HG02938 (cell line): ENCODE measurements around the gene SNTB2.
A peak's percentile ranks its signal among the peaks of the same experiment; 100 is the strongest.
"Not testable (repeated sequence)": the region's sequence is repeated elsewhere in the genome, so short reads cannot be mapped to it uniquely, and the experiment has no call there.

Source experiments
- ATAC-seq: cut with Tn5 transposase; IDR thresholded peaks from one replicate; pipeline ENCODE4 v1.9.1; 2021; ENCODE audit warnings: mild to moderate bottlenecking, moderate library complexity; ENCODE audit not compliant: unreplicated experiment

The SNTB2 gene

GRCh38 chr16:69283851-69284250, 96.9 kb downstream of the SNTB2 start:
- ATAC-seq, result no peak

DNA sequence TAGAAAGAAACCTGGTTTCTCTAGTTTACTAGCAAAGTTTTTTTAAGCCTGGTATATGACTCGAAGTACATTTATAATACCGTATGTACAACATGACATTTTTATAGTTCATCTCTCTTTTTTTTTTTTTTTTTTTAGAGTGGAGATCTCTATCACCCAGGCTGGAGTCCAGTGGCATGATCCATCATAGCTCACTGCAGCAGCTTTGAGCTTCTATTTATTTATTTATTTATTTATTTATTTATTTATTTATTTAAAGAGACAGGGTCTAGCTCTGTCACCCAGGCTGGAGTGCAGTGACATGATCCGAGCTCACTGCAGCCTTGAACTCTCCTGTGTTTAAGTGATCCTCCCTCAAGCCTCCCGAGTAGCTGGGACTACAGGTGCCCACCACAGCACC, 98.3 kb downstream of the SNTB2 start:
- ATAC-seq, result no peak

- no peak for ATAC-seq
Measured at GRCh38 chr16:69286941-69287713, 100.2 kb downstream of the SNTB2 start.

- ATAC-seq, result not testable (repeated sequence)
Measured at GRCh38 chr16:69291657-69292056, 104.7 kb downstream of the SNTB2 start.

- no peak for ATAC-seq
Measured at GRCh38 chr16:69293401-69293800, 106.4 kb downstream of the SNTB2 start.

GRCh38 chr16:69294051-69294450, 107.1 kb downstream of the SNTB2 start:
- no peak for ATAC-seq

GRCh38 chr16:69296771-69297170, 109.8 kb downstream of the SNTB2 start:
- ATAC-seq, result not testable (repeated sequence)

- ATAC-seq, result no peak
Measured at GRCh38 chr16:69298261-69298660, 111.3 kb downstream of the SNTB2 start.

- no peak for ATAC-seq
Measured at GRCh38 chr16:69301187-69301586, 114.2 kb downstream of the SNTB2 start.

DNA sequence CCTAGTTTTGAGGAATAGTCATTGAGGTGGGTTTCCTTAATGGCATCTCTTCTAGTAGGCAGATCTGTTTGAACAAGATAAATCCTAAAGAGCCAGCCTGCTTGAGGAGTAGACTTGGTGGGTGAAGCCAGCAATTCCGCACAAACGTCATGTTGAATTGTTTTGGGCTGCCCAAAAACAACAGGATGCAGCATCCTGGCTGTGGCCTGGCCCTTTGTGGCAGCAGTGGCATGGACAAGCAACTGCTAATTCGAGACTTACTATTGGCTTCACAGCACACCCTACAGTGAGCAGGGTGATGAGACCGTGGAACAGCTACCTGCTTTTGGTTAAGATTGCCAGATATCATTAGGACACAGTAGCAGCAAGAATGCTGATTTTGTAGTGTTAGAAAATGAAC, 114.9 kb downstream of the SNTB2 start:
- no peak for ATAC-seq

- no peak for ATAC-seq
Measured at GRCh38 chr16:69302301-69302700, 115.3 kb downstream of the SNTB2 start.

DNA sequence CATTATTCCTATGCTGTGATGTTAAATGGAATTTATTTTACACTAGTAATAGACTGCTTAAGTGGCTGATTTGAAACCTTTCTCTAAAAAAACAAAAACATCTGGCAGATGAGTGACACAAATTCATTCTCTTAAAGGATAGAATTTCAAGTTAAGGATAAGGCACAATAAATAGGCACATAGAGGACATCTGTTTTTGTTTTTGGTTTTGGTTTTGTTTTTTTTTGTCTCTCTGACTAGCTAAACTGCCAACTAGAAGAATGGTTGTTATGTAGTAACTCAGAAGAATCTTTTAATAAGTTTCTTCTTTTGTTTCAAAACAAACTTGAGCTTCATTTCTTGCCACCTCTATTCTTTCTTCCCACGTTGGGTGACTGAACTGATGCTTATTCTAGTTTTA, 119.1 kb downstream of the SNTB2 start:
- ATAC-seq, result no peak

- no peak for ATAC-seq
Measured at GRCh38 chr16:69307091-69307490, 120.1 kb downstream of the SNTB2 start.

- ATAC-seq, result no peak
Measured at GRCh38 chr16:69307856-69308255, 120.9 kb downstream of the SNTB2 start.

DNA sequence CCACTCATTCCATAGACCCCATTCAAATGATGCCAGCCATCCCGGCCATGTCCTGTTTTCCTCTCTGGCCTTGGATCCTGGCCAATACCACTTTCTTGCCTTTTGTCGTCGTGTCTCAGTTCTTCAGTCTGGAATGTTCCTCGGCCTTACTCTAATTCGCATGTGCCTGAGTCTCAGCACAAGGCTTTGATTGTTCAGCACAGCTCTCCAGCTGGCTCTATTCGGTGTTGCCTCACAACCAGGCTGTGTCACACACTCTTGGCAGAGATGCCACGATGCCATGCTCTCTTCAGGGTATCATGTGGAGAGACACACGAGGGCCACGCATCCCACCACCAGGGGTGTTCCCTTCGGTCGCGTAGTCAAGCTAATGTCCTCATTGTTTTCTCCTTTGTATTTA, 122.4 kb downstream of the SNTB2 start:
- no peak for ATAC-seq

DNA sequence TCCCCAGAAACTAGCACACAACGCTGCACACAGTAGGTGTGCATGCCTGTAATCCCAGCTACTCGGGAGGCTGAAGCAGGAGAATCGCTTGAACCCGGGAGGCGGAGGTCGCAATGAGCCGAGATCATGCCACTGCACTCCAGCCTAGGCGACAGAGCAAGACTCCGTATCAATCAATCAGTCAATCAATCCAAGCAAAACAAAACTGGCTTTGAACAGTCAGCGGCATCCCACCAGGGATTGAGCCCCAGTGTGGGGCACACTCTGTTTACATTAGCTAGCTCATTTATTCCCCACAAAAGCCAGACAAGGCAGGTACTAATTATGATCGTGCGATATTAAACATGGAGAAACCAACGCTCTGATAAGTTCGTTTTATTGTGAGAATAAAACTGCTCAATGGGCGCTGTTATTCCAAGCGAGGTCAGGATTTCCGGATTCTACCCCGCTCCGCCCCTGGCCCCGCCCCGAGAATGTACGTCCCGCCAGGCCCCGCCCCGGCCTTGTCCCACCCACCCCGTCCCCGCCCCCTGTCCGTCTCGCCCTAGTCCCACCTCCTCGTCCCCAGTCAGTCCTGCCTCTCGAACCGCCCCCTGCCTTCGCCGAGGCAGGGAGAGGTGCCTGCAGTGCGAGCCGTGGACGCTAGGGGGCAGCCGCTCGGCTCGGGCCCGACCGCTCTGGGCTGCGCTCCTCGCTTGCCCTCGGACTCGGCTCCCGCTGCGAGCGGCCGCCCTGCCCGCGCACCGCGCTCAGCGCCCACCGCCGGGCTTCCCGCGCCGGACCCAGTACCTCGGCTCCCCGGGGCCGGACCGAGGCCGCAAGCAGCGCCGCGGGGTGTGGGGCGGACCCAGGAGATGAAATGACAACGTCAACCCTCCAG, 123.9 kb downstream of the SNTB2 start, which contains the start of gene VPS4A:
VPS4A (plus strand) TSS at position 698 of the 880 bp plus-strand sequence; CDS start at position 860, 162 bp downstream.
- ATAC-seq, result peak; percentile 84

DNA sequence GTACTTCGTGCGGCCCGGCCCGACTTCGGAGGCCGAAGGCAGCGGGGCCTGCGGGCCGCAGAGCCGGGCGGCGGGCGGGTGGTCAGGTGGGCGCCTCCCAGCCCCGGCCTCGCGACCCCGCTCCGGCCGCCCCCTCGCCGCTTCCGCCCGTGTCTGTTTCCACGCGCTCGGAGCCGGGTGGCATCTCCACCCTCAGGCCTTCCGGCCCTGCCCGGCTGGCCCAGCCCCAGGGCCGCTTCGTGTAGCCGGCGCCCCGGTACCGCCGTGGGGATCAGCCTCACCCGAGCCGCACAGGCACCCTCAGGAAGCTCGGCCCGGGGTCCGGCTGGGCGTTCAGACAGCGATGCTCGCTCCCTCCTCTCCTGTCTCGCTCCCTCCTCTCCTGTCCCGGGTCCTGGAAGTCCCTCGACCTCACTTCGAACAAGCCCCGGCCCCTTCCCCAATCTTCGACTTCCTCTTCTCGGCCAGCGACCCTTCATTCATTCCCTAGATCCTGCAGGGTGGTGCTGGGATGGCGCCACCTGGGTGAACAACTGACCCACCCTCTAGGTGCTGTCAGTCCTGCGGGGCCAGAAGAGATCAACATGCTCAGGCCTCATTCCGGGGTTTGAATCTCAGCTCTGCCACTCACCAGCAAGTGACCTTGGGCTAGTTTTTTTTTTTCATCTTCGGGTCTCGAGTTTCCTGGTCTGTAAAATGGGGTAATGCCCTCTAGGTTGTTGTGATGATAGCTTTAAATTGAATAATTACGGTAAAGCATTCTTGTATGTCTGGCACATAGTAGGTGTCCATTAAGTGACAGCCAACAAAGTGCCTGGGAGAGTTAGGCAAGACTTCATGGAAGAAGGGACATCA, 124.8 kb downstream of the SNTB2 start:
- ATAC-seq, result peak; percentile 42

DNA sequence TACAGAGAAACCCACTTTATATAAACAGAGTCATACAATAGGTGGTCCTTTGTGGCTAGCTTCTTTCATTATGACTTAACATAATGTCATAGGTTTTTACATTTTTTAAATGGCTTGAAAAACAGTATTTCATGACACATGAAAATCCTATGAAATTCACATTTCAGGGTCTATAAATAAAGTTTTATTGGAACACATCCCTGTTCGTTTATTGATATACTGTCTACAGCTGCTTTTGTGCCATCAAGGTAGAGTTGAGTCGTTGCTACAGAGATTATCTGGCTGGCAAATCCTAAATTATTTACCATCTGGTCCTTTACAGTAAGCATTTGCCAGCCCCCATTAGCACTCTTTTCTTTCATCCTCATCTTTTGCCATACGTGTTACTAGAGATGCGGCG, 126.5 kb downstream of the SNTB2 start:
- no peak for ATAC-seq

GRCh38 chr16:69314534-69314933, 127.6 kb downstream of the SNTB2 start:
- no peak for ATAC-seq

- no peak for ATAC-seq
Measured at GRCh38 chr16:69315486-69316311, 128.7 kb downstream of the SNTB2 start.
